Measurements from ENCODE around the gene SGK1.
A peak's percentile ranks its signal among the peaks of the same experiment; 100 is the strongest.
"Not testable (repeated sequence)": the region's sequence is repeated elsewhere in the genome, so short reads cannot be mapped to it uniquely, and the experiment has no call there.

Gene SGK1

DNA sequence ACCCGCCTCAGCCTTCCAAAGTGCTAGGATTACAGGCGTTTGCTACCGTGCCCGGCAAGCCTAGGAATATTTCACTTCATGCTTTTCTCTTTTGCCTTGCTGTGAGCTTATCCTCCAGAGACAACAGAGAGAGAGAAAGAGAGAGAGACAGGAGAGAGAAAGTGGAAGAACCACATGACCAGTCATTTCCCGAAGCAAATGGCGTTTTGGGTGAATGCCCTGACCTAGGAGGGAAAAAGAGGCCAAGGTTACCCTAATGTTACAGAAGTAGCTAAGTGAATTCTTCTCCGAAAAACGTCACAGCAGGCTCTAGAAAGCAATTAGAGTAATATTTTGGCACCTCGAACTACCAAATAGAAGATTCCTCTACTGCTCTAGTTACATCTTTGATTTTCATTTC lies 9.1 kb downstream of the SGK1 start:
- TF ChIP-seq, protein P1, sequence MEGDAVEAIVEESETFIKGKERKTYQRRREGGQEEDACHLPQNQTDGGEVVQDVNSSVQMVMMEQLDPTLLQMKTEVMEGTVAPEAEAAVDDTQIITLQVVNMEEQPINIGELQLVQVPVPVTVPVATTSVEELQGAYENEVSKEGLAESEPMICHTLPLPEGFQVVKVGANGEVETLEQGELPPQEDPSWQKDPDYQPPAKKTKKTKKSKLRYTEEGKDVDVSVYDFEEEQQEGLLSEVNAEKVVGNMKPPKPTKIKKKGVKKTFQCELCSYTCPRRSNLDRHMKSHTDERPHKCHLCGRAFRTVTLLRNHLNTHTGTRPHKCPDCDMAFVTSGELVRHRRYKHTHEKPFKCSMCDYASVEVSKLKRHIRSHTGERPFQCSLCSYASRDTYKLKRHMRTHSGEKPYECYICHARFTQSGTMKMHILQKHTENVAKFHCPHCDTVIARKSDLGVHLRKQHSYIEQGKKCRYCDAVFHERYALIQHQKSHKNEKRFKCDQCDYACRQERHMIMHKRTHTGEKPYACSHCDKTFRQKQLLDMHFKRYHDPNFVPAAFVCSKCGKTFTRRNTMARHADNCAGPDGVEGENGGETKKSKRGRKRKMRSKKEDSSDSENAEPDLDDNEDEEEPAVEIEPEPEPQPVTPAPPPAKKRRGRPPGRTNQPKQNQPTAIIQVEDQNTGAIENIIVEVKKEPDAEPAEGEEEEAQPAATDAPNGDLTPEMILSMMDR (IDR thresholded peaks at IDR 0.05; ENCODE audit: low read depth, low read length): no peak
- no peak overlapping the region for H3K4me3 ChIP-seq (replicated peaks in 1 of 2; ENCODE audit: low read depth in 2 of 2, low read length in 2 of 2)
- DNase-seq (ENCODE audit: low read depth in 2 of 2): no peak

DNA sequence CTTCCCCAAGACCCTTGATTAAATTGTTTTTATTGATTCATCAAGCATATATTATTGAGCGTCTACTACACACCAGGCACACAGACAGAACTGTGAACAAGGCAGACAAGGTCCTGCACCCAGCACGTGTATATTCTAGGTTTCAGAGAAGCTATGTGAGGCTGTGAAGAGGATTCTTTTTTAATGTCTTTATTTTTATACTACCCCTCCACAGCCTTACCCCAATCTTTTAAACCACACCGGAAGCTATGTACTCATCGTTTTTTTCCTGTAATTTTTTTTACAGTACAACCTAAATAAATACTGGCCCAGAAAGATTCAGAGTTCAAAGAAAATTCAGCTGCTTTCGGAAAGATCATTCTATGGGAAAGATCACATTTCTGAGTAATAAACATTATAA lies 10.0 kb downstream of the SGK1 start:
- DNase-seq (ENCODE audit: low read depth in 2 of 2): peak in 1 of 2 donors; percentile 23
- no peak overlapping the region for H3K4me3 ChIP-seq (replicated peaks in 1 of 2; ENCODE audit: low read depth in 2 of 2, low read length in 2 of 2)
- TF ChIP-seq, protein P1 (IDR thresholded peaks at IDR 0.05; ENCODE audit: low read depth, low read length): no peak

DNA sequence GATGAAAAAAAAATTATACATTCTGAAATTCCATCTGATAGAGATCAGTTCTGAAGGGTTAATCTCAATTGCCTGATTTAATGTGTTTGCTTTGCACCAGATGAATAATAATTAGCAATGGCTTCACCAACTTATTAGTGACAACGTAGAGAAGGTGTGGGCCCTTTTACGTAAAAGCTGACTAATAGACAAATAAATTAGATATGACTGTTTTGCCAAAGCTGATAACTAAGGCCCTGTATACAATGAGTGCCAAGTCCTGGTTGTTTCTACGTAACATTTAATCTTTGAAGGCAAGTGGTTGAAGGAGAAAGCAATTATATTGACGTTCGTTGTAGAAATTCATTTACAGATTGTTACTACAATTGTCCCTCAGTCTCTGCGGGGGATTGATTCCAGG lies 10.8 kb downstream of the SGK1 start:
- TF ChIP-seq, protein P1 (IDR thresholded peaks at IDR 0.05; ENCODE audit: low read depth, low read length): no peak
- peak in 1 of 2 donors; percentile 49 for DNase-seq (ENCODE audit: low read depth in 2 of 2)
- H3K4me3 ChIP-seq (replicated peaks in 1 of 2; ENCODE audit: low read depth in 2 of 2, low read length in 2 of 2): no peak overlapping the region

DNA sequence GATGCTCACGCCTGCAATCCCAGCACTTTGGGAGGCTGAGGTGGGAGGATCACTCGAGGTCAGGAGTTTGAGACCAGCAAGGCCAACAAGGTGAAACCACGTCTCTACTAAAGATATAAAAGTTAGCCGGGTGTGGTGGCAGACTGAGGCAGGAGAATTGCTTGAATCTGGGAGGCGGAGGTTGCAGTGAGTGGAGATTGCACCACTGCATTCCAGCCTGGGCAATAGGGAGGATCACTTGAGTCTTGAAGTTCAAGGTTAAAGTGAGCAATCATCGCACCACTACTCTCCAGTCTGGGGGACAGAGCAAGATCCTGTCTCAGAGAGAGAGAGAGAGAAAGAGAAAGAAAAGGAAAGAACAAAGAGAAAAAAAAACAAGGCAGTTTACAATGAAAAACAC lies 13.5 kb downstream of the SGK1 start:
- DNase-seq (ENCODE audit: low read depth in 2 of 2): peak; percentile 60 to 66
- not testable (repeated sequence) for H3K4me3 ChIP-seq (replicated peaks in 1 of 2; ENCODE audit: low read depth in 2 of 2, low read length in 2 of 2)

DNA sequence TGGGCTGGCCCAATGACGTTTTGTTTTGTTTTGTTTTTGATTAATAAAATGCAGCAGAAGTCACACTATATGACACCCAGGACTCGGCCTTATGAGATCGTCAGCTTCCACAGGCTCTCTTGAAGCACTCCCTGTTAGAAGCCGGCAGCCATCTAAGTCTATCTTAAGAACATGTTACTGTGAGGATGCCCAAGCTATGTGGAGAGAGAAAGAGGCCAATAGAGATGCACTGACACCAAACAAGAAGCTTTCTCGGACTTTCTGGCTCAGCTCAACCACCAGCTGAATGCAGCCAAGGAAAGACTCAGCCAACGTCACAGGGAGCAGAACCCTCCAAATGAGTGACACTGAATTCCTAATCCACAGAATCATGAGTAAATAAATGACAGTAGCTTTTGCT lies 14.0 kb downstream of the SGK1 start:
- no peak overlapping the region for H3K4me3 ChIP-seq (replicated peaks in 1 of 2; ENCODE audit: low read depth in 2 of 2, low read length in 2 of 2)
- TF ChIP-seq, protein P1 (IDR thresholded peaks at IDR 0.05; ENCODE audit: low read depth, low read length): no peak
- peak; percentile 43 to 45 for DNase-seq (ENCODE audit: low read depth in 2 of 2)

DNA sequence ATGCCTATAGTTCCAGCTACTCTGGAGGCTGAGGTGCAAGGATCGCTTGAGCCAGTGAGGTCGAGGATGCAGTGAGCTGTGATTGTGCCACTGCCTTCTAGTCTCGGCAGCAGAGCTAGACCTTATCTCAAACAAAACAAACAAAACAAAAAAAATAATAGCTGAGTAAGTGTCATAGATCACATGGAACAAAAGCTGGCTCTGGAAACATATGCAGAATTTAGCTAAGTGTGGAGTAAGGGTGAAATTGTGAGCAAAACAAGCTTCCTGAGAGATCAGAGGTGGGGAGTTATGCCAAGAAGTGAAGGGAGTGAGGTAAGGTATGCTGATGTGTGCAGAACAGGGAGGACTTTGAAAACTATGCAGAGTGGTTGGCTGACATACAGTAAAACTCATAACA lies 18.7 kb downstream of the SGK1 start:
- DNase-seq (ENCODE audit: low read depth in 2 of 2): peak; percentile 88 to 97
- TF ChIP-seq, protein P1 (IDR thresholded peaks at IDR 0.05; ENCODE audit: low read depth, low read length): no peak
- no peak overlapping the region for H3K4me3 ChIP-seq (replicated peaks in 1 of 2; ENCODE audit: low read depth in 2 of 2, low read length in 2 of 2)

DNA sequence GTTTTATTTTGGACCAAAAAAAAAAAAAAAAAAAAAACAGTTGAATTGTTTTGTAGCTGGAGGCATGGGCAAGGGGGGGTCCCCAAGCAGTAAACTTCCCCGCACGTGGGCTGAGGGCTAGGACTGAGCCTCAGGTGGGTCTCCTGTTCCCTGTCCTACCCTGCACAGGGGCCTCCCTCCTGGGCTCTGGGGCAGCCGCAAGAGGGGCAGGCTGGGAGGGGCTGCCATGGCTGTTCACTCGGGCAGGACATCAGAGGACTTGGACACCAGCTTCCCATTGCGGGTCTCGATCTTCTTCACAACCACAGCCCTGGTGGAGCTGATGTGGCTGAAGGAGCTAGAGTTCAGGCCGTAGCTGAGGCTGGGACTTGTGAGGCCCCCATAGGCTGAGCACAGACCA lies 21.1 kb downstream of the SGK1 start:
- no peak overlapping the region for H3K4me3 ChIP-seq (replicated peaks in 1 of 2; ENCODE audit: low read depth in 2 of 2, low read length in 2 of 2)
- no peak for DNase-seq (ENCODE audit: low read depth in 2 of 2)
- TF ChIP-seq, protein P1 (IDR thresholded peaks at IDR 0.05; ENCODE audit: low read depth, low read length): no peak

Data from cardiac fibroblast (primary cell).